ENCODE results near the gene COL5A1.

DNA sequence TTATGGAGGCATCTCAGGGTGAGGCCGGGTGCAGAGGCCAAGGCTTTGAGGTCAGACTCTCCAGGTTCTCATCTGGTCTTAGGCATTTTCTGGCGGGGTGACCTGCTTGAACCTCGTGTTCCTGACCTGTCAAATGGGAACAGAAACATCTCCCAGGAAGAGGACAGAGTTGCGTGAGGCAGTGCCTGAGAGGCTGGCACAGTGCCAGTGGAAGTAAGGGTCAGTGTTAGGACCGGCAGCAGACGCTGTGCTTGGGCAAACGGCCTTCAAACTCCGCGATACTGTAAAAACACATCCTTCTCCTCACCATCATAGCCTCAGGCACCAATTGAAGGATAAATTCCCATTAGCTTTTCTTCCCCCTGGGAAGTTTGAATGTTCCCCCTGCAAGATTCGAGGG, 183.4 kb downstream of the COL5A1 start:
- TF ChIP-seq, protein P1, sequence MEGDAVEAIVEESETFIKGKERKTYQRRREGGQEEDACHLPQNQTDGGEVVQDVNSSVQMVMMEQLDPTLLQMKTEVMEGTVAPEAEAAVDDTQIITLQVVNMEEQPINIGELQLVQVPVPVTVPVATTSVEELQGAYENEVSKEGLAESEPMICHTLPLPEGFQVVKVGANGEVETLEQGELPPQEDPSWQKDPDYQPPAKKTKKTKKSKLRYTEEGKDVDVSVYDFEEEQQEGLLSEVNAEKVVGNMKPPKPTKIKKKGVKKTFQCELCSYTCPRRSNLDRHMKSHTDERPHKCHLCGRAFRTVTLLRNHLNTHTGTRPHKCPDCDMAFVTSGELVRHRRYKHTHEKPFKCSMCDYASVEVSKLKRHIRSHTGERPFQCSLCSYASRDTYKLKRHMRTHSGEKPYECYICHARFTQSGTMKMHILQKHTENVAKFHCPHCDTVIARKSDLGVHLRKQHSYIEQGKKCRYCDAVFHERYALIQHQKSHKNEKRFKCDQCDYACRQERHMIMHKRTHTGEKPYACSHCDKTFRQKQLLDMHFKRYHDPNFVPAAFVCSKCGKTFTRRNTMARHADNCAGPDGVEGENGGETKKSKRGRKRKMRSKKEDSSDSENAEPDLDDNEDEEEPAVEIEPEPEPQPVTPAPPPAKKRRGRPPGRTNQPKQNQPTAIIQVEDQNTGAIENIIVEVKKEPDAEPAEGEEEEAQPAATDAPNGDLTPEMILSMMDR (IDR thresholded peaks at IDR 0.05) = no peak
- no peak for TF ChIP-seq POLR2A (IDR thresholded peaks at IDR 0.05)
- no peak for TF ChIP-seq POLR2AphosphoS5 (IDR thresholded peaks at IDR 0.05)
- TF ChIP-seq EP300 (IDR thresholded peaks at IDR 0.05; ENCODE audit: low read depth) = no peak
